GM12878 (cell line): ENCODE data around the gene DPM3. TPM values are rescaled to one million over a fixed set of nuclear protein-coding genes. Genes with fewer than 3 reads are reported as not detected.
A peak's percentile ranks its signal among the peaks of the same experiment; 100 is the strongest.

Source experiments
- HDAC6 ChIP-seq: fragments of 200-600 bp; sonication (generic); IDR thresholded peaks from one replicate; pipeline ENCODE4 v1.8.0; 2017; ENCODE audit warnings: antibody characterized with exemption; ENCODE audit not compliant: unreplicated experiment
- NR2C1 ChIP-seq: fragments of 450-650 bp; IDR thresholded peaks from 2 replicates; pipeline ENCODE4 v1.6.1; 2017; ENCODE audit warnings: antibody characterized with exemption, mild to moderate bottlenecking, moderate library complexity
- RCOR1 ChIP-seq: conservative IDR thresholded peaks from 2 replicates; pipeline ENCODE4 v1.6.1; 2012; ENCODE audit warnings: low read depth, low read length, improper control_type of control experiment
- SMAD1 ChIP-seq: fragments of 450-650 bp; IDR thresholded peaks from 2 replicates; pipeline ENCODE4 v1.6.1; 2018; ENCODE audit warnings: mild to moderate bottlenecking, low read depth; ENCODE audit not compliant: partially characterized antibody
- TBL1XR1 ChIP-seq: IDR thresholded peaks from 2 replicates; pipeline ENCODE4 v1.6.1; 2012; ENCODE audit warnings: low read depth, low read length, improper control_type of control experiment
- TCF3 ChIP-seq: IDR thresholded peaks from 2 replicates; pipeline ENCODE4 v1.6.1; 2012; ENCODE audit warnings: low read depth, mild to moderate bottlenecking, low read length, borderline replicate concordance; ENCODE audit not compliant: insufficient read depth
- USF1 ChIP-seq: IDR thresholded peaks from 2 replicates; pipeline ENCODE4 v1.6.1; 2011; ENCODE audit warnings: borderline replicate concordance, low read depth, mild to moderate bottlenecking, moderate library complexity, mixed read lengths, low read length; ENCODE audit not compliant: insufficient read depth; ENCODE audit errors: extremely low read length
- ZBED1 ChIP-seq: IDR thresholded peaks from 2 replicates; pipeline ENCODE4 v1.6.1; 2016; ENCODE audit warnings: borderline replicate concordance
- ZNF24 ChIP-seq: fragments of 450-650 bp; IDR thresholded peaks from 2 replicates; pipeline ENCODE4 v1.6.1; 2017; ENCODE audit warnings: antibody characterized with exemption, mild to moderate bottlenecking
- ZNF687 ChIP-seq: fragments of 450-650 bp; IDR thresholded peaks from 2 replicates; pipeline ENCODE4 v1.6.1; 2017; ENCODE audit warnings: mild to moderate bottlenecking, moderate library complexity
- polyA plus RNA-seq, 11 experiments: library from polyadenylated mRNA; depleted of rRNA in 4 of 11; unstranded in 6 of 11; stranded (reverse) in 5 of 11; fragments of >200 nt; fragmentation: Nextera tagmentation in 4 of 11; fragmentation: Illumina TruSeq in 1 of 11; extraction: Ambion mirVana in 4 of 11; extraction: Trizol in 1 of 11; gene quantifications; 1 replicate in 1 of 11; 2 replicates in 10 of 11; pipeline versions ENCODE4 v1.2.1 to v1.2.3, GENCODE V29; 2011 to 2016; ENCODE audit warnings: inconsistent platforms in 2 of 11, missing spikeins in 2 of 11, low read depth in 1 of 11
- total RNA-seq, 4 experiments: library from RNA; depleted of rRNA in 3 of 4; stranded (reverse); fragments of >200 nt in 3 of 4; fragmentation: Illumina TruSeq in 1 of 4; extraction: Trizol in 1 of 4; gene quantifications; 2 replicates each; pipeline versions ENCODE4 v1.2.1 to v1.2.3, GENCODE V29; 2013 to 2021
- TF ChIP-seq, protein P1 (sequence below): fragments of 450-650 bp; IDR thresholded peaks from 2 replicates; pipeline ENCODE4 v1.6.1; 2017; ENCODE audit warnings: mild to moderate bottlenecking
- TF ChIP-seq, protein P2 (sequence below): IDR thresholded peaks from 2 replicates; pipeline ENCODE4 v1.6.1; 2012; ENCODE audit warnings: improper control_type of control experiment, low read depth, low read length; ENCODE audit not compliant: insufficient replicate concordance
- TF ChIP-seq, protein P3 (sequence below): IDR thresholded peaks from 2 replicates; pipeline ENCODE4 v1.6.1; 2011; ENCODE audit warnings: low read depth, mild to moderate bottlenecking, low read length, moderate library complexity, borderline replicate concordance; ENCODE audit errors: extremely low read depth

Gene DPM3
- total and polyA plus RNA-seq, 10 of the 15 experiments (the other 5 are each of a cell fraction or from before 2014, with no cell fraction given) = 5.9 to 78.7 (median 25.7) TPM

GRCh38 chr1:155184835-155185782, 44.8 kb upstream of the DPM3 start (continued):
- no peak for TF ChIP-seq USF1
- no peak for TF ChIP-seq RCOR1
- TF ChIP-seq TBL1XR1 = no peak
- TF ChIP-seq, protein P1, sequence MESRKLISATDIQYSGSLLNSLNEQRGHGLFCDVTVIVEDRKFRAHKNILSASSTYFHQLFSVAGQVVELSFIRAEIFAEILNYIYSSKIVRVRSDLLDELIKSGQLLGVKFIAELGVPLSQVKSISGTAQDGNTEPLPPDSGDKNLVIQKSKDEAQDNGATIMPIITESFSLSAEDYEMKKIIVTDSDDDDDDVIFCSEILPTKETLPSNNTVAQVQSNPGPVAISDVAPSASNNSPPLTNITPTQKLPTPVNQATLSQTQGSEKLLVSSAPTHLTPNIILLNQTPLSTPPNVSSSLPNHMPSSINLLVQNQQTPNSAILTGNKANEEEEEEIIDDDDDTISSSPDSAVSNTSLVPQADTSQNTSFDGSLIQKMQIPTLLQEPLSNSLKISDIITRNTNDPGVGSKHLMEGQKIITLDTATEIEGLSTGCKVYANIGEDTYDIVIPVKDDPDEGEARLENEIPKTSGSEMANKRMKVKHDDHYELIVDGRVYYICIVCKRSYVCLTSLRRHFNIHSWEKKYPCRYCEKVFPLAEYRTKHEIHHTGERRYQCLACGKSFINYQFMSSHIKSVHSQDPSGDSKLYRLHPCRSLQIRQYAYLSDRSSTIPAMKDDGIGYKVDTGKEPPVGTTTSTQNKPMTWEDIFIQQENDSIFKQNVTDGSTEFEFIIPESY = no peak
- TF ChIP-seq, protein P2, sequence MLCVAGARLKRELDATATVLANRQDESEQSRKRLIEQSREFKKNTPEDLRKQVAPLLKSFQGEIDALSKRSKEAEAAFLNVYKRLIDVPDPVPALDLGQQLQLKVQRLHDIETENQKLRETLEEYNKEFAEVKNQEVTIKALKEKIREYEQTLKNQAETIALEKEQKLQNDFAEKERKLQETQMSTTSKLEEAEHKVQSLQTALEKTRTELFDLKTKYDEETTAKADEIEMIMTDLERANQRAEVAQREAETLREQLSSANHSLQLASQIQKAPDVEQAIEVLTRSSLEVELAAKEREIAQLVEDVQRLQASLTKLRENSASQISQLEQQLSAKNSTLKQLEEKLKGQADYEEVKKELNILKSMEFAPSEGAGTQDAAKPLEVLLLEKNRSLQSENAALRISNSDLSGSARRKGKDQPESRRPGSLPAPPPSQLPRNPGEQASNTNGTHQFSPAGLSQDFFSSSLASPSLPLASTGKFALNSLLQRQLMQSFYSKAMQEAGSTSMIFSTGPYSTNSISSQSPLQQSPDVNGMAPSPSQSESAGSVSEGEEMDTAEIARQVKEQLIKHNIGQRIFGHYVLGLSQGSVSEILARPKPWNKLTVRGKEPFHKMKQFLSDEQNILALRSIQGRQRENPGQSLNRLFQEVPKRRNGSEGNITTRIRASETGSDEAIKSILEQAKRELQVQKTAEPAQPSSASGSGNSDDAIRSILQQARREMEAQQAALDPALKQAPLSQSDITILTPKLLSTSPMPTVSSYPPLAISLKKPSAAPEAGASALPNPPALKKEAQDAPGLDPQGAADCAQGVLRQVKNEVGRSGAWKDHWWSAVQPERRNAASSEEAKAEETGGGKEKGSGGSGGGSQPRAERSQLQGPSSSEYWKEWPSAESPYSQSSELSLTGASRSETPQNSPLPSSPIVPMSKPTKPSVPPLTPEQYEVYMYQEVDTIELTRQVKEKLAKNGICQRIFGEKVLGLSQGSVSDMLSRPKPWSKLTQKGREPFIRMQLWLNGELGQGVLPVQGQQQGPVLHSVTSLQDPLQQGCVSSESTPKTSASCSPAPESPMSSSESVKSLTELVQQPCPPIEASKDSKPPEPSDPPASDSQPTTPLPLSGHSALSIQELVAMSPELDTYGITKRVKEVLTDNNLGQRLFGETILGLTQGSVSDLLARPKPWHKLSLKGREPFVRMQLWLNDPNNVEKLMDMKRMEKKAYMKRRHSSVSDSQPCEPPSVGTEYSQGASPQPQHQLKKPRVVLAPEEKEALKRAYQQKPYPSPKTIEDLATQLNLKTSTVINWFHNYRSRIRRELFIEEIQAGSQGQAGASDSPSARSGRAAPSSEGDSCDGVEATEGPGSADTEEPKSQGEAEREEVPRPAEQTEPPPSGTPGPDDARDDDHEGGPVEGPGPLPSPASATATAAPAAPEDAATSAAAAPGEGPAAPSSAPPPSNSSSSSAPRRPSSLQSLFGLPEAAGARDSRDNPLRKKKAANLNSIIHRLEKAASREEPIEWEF = no peak
- TF ChIP-seq, protein P3, sequence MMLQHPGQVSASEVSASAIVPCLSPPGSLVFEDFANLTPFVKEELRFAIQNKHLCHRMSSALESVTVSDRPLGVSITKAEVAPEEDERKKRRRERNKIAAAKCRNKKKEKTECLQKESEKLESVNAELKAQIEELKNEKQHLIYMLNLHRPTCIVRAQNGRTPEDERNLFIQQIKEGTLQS = no peak
- no peak for TF ChIP-seq HDAC6
- TF ChIP-seq SMAD1 = no peak
- TF ChIP-seq ZNF24 = no peak
- TF ChIP-seq ZNF687 = peak; percentile 93
- no peak for TF ChIP-seq ZBED1
- no peak for TF ChIP-seq TCF3
- TF ChIP-seq NR2C1 = no peak
